Mucosa of rectum (tissue), 2 donors: ENCODE data around the gene HMGCL.
"Not testable (repeated sequence)": the region's sequence is repeated elsewhere in the genome, so short reads cannot be mapped to it uniquely, and the experiment has no call there.

ENCODE experiments used
- H3K27ac ChIP-seq, 2 donors: one replicate each; pipeline ENCODE4 v1.7.0; 2013; ENCODE audit warnings: inconsistent platforms in 2 of 2, low read depth in 2 of 2, low read length in 2 of 2
- H3K27me3 ChIP-seq, 2 donors: one replicate each; pipeline ENCODE4 v1.7.0; 2013; ENCODE audit warnings: low read length in 2 of 2; ENCODE audit not compliant: control insufficient read depth in 2 of 2, insufficient read depth in 2 of 2
- H3K36me3 ChIP-seq, 2 donors: one replicate each; pipeline ENCODE4 v1.7.0; 2013; ENCODE audit warnings: low read length in 2 of 2; ENCODE audit not compliant: control insufficient read depth in 2 of 2, insufficient read depth in 2 of 2
- H3K4me1 ChIP-seq, 2 donors: one replicate each; pipeline ENCODE4 v1.7.0; 2013; ENCODE audit warnings: low read length in 2 of 2, mild to moderate bottlenecking in 1 of 2; ENCODE audit not compliant: control insufficient read depth in 2 of 2, insufficient read depth in 2 of 2
- H3K4me3 ChIP-seq, 2 donors: one replicate each; pipeline ENCODE4 v1.7.0; 2013; ENCODE audit warnings: low read length in 2 of 2
- H3K9ac ChIP-seq, 2 donors: one replicate each; pipeline ENCODE4 v1.7.0; 2013; ENCODE audit warnings: low read length in 2 of 2, low read depth in 1 of 2, mild to moderate bottlenecking in 1 of 2
- H3K9me3 ChIP-seq, 2 donors: one replicate each; pipeline ENCODE4 v1.7.0; 2013; ENCODE audit warnings: low read length in 2 of 2; ENCODE audit not compliant: control insufficient read depth in 2 of 2
- donor health status: healthy.
- donor health status: Normal muscosa, but diverticular disease.

The HMGCL gene

DNA sequence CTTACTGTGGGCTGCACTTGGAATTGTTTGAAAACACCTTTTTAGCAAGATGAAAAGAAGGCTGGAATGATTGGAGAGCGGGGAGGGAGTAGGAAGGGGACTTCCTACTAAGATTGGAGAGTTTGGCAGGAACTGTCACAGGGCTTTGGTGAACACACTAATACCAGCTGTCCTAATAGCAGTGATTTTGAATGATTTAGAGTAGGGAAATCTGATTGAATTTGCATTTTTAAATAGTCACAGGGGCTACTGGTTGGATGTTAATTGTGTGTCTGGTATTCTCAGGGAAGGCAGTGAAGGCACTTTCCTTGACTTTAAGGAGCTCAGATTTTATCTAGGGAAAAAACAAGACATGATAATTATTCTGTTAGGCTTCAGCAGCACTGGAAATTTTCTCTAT lies 2.5 kb upstream of the HMGCL start:
- no peak overlapping the region for H3K9ac ChIP-seq
- H3K4me1 ChIP-seq: peaks cover 3 to 10% of the 10 kb centered on the region in 2 donors
- H3K27me3 ChIP-seq: no peaks in the 10 kb centered on the region
- no peaks in the 10 kb centered on the region for H3K9me3 ChIP-seq
- H3K4me3 ChIP-seq: no peak overlapping the region
- no peak overlapping the region for H3K27ac ChIP-seq
- H3K36me3 ChIP-seq: no peaks in the 10 kb centered on the region

DNA sequence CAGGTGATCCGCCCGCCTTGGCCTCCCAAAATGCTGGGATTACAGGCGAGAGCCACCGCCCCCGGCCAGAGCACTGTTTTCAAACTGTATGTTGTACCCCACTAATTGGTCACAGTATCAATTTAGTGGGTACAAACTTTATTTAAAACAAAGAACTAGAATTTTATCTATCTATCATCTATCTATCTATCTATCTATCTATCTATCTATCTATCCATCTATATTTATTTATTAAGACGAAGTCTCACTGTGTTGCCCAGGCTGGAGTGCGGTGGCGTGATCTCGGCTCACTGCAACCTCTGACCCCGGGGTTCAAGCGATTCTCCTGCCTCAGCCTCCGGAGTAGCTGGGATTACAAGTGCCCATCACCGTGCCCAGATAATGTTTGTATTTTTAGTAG lies 1.4 kb upstream of the HMGCL start:
- not testable (repeated sequence) for H3K27me3 ChIP-seq, H3K9me3 ChIP-seq, H3K9ac ChIP-seq, H3K4me3 ChIP-seq, H3K36me3 ChIP-seq, H3K27ac ChIP-seq
- H3K4me1 ChIP-seq: peaks cover 3 to 10% of the 10 kb centered on the region in 2 donors

DNA sequence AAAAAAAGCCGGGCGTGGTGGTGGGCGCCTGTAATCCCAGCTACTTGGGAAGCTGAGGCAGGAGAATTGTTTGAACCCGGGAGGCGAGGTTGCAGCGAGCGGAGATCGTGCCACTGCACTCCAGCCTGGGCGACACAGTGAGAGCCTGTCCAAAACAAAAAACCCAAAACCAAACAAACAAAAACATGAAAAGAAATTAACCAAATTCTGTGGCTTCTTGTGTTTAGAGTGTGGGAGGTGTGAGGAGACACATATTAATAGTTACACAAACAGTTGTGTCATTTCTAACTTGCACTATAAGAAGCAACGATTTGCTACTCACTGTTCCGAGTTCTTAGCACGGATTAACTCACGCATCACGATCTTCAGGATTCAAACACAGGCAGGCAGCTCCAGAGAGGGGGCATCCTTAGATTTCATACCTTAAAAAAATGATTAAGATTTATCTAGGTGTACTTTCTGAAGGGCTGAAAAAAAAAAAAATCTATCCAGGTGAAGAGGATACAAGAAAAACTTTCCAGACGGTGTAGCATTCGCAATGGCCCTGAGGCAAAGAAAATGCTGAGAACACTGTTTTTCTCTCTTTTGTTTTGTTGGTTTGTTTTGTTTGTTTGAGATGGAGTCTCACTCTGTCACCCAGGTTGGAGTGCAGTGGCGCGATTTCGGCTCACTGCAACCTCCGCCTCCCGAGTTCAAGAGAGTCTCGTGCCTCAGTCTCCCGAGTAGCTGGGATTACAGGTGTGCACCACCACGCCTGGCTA lies 713 bp upstream of the HMGCL start:
- Histone ChIP-seq H3K27me3 (no peaks in the 10 kb centered on the region), H3K9me3 (no peaks in the 10 kb centered on the region), H3K27ac (peak overlapping the region; percentile 90 to 94), H3K9ac (peak overlapping the region; percentile 63 to 99), H3K4me3 (peak overlapping the region; percentile 89 to 98), H3K36me3 (no peaks in the 10 kb centered on the region), H3K4me1 (peaks cover 3 to 10% of the 10 kb centered on the region in 2 donors)

DNA sequence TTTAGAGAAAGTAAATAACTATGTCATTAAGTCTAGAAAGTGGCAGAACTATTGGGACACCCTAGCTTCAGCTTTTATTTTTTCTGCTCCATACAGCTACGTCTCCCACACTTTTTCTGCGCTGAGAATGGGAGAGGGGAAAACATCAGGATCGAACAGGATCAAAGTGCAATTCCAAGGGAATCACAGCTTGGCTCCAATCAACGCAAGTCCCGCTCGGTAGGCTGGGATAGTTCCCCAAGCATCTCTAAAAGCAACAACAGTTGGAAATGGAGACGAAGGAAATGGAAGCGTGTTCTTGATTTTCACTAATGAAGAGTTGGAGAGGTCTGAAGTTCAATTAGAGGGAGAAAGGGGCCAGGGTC lies 536 bp downstream of the HMGCL start:
- H3K27ac ChIP-seq: peak overlapping the region; percentile 90 to 94

DNA sequence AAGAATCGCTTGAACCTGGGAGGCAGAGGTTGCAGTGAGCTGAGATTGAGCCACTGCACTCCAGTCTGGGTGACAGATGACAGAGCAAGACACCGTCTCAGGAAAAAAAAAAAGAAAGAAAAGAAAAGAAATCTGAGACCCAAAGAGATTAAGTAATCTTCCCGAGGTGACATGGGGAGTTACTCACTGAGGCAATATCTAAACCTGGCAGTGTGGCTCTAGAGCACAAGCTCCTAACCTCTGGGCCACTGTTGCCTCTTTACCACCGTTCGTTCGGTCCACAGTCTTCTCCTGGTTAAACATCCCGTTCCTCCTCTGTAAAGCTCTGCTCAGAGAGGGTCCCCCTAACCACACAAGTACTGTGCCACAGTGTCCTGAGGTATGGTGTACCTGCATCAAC lies 1.5 kb downstream of the HMGCL start:
- H3K9ac ChIP-seq: no peak overlapping the region

More for the DNA sequence above, 536 bp downstream of the HMGCL start:
- Histone ChIP-seq H3K4me1 (peaks cover 3 to 10% of the 10 kb centered on the region in 2 donors), H3K4me3 (peak overlapping the region; percentile 89 to 98), H3K27me3 (no peaks in the 10 kb centered on the region), H3K9me3 (no peaks in the 10 kb centered on the region), H3K9ac (peak overlapping the region; percentile 99 to 100), H3K36me3 (peaks cover 0 to 4% of the 10 kb centered on the region in 2 donors)

DNA sequence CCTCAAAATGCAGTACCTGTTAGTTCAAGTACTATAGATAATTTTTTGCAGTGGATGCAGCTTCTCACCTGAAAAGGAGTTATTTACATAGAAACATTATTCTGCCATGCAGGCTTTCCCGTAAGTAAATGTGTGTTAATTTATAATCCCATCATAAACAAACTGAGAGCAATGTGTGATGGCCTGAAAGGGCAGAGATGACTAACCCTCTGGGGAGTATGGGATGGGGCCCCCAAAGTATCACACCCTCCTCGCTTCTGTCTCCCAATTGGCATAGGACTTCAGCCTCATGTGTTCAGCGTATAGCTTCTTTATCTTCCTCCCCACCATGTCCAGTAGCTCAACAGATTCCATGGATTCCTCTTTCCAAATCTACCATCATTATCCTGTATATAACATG lies 7.6 kb downstream of the HMGCL start:
- peaks cover 35 to 43% of the 10 kb centered on the region in 2 donors for H3K36me3 ChIP-seq
- no peak overlapping the region for H3K4me3 ChIP-seq
- H3K27ac ChIP-seq: no peak overlapping the region
- H3K27me3 ChIP-seq: no peaks in the 10 kb centered on the region
- H3K4me1 ChIP-seq: no peaks in the 10 kb centered on the region
- H3K9ac ChIP-seq: no peak overlapping the region
- no peaks in the 10 kb centered on the region for H3K9me3 ChIP-seq

More for the DNA sequence above, 1.5 kb downstream of the HMGCL start:
- Histone ChIP-seq H3K36me3 (peaks cover under 1 to 4% of the 10 kb centered on the region in 2 donors), H3K27ac (no peak overlapping the region), H3K4me3 (no peak overlapping the region), H3K9me3 (no peaks in the 10 kb centered on the region), H3K27me3 (no peaks in the 10 kb centered on the region), H3K4me1 (peaks cover 3 to 10% of the 10 kb centered on the region in 2 donors)

DNA sequence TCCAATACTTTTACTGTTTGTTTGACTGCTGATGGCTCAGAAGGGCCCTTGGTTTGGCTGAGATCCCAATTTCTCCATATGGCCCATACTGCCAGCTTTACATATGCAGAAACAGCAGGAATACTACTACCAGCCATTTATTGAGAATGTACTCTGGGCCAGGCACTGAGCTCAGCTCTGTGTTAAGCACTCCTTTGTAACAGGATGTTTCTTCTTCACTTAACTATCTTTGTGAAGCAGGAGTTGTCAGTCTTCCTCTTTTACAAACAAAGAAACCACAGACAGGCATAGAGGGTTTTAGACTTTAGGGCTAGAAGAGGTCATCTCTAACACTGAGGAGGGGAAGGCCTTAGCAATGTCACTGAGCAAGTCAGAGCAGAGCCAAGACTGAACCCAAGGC lies 8.3 kb downstream of the HMGCL start:
- Histone ChIP-seq H3K27me3 (no peaks in the 10 kb centered on the region), H3K9me3 (no peaks in the 10 kb centered on the region), H3K27ac (no peak overlapping the region), H3K9ac (no peak overlapping the region), H3K4me1 (no peaks in the 10 kb centered on the region), H3K36me3 (peaks cover 38 to 49% of the 10 kb centered on the region in 2 donors), H3K4me3 (no peak overlapping the region)

DNA sequence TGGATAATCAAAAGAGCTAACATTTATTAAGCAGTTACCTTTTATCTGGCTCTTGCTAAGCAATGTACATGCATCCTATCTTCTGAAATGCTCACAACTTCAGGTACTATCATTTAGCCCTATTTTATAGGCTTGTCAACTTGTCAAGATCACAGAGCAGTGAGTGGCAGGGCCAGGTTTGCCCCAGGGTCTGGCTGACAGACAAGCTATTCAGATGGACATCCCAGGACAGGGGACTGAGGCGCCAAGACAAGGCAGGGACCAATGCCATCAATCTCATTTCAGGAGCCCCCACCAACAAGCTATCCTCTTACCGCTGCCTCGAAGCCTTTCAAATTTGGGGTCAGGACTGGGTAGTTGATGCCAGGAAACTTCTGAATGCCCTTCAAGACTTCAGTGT lies 8.9 kb downstream of the HMGCL start:
- peaks cover 38 to 50% of the 10 kb centered on the region in 2 donors for H3K36me3 ChIP-seq
- no peak overlapping the region for H3K27ac ChIP-seq
- peaks cover under 1 to 2% of the 10 kb centered on the region in 2 donors for H3K4me1 ChIP-seq
- no peak overlapping the region for H3K9ac ChIP-seq
- H3K4me3 ChIP-seq: no peak overlapping the region
- no peaks in the 10 kb centered on the region for H3K9me3 ChIP-seq
- H3K27me3 ChIP-seq: no peaks in the 10 kb centered on the region

DNA sequence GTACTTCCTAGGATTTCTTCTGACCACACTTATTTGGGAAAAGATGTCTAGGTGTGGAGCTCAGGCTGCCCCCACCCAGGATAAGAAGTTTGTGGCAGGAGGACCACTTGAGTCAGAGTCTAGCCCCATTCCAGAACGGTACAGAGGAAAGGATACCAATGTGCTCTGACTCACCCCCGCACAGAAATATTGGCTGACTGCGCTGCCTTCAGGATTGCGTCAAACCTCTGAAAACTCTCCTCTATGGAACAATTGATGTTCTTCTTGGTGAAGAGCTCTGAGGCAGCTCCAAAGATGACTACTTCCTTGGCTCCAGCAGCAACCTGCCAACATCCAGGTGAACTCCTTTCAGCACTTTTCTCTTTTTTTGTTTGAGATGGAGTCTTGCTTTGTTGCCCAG lies 11.2 kb downstream of the HMGCL start:
- no peak overlapping the region for H3K9ac ChIP-seq
- H3K27me3 ChIP-seq: no peaks in the 10 kb centered on the region
- peaks cover 34 to 50% of the 10 kb centered on the region in 2 donors for H3K36me3 ChIP-seq
- H3K27ac ChIP-seq: no peak overlapping the region
- no peak overlapping the region for H3K4me3 ChIP-seq
- H3K4me1 ChIP-seq: peaks cover 15 to 19% of the 10 kb centered on the region in 2 donors
- no peaks in the 10 kb centered on the region for H3K9me3 ChIP-seq

DNA sequence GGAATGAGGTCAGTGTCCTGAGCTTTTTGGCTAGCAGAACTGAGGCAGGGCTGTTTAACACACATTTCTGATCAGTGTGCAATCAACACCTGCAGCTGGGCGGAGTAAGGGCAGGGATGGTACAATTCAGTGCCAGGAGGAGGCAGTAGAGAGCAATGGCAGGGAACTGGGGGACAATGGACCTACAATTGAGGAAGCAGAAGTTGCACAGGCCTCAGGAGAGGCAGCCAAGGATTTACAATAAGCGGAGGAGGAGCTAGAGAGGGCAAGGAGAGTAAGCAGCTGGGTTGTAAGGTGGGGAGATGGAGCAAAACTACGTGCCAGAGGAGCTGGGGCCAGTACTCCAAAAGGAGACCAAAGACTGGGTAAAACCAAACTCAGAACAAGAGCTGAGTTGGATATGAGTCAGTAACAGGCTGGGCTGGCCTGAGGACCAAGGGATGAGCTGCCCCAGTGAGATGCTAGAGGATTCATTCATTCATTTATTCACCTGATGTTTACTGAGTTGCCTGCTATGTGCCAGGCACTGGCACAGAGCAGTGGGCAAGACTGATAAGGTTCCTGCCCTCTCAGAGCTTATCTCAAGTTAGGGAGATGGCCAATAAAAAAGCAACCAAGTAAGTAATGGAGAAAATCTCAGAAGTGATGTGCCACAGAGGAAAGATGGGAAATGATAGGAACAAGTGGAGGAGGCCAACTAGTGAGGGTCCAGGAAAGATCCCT lies 14.2 kb downstream of the HMGCL start:
- Histone ChIP-seq H3K4me3 (no peak overlapping the region), H3K27me3 (no peaks in the 10 kb centered on the region), H3K9me3 (no peaks in the 10 kb centered on the region), H3K36me3 (peaks cover 30 to 40% of the 10 kb centered on the region in 2 donors), H3K4me1 (peaks cover 15 to 19% of the 10 kb centered on the region in 2 donors), H3K9ac (peak overlapping the region in 1 of 2 donors; percentile 14), H3K27ac (peak overlapping the region; percentile 53 to 65)
